Small intestine (tissue), 7 donors: ENCODE data around the gene TNNI3K. TPM values are rescaled to one million over a fixed set of nuclear protein-coding genes. Genes with fewer than 3 reads are reported as not detected.

ENCODE experiments used
- DNase-seq, 2 donors: peaks; one replicate each; pipeline versions ENCODE4 v3.0.0 to v3.0.0-alpha.2; 2013
- FAIRE-seq: peaks from 2 replicates; lab custom pipeline; 2012; peaks lifted over from hg19 to GRCh38; lab: Jason Lieb, UNC
- H3K27ac ChIP-seq, 3 donors: one replicate each; pipeline ENCODE4 v1.5.1; 2013; ENCODE audit warnings: low read length in 2 of 3, mild to moderate bottlenecking in 2 of 3, control low read depth in 1 of 3, inconsistent platforms in 1 of 3, low read depth in 1 of 3, moderate library complexity in 1 of 3
- H3K27me3 ChIP-seq, 3 donors: one replicate each; pipeline ENCODE4 v1.6.1; 2013; ENCODE audit warnings: low read length in 3 of 3, inconsistent platforms in 1 of 3; ENCODE audit not compliant: control insufficient read depth in 3 of 3, insufficient read depth in 3 of 3
- H3K36me3 ChIP-seq, 3 donors: one replicate each; pipeline ENCODE4 v1.6.1; 2013; ENCODE audit warnings: low read length in 3 of 3, inconsistent platforms in 1 of 3, low read depth in 1 of 3, mild to moderate bottlenecking in 1 of 3, moderate library complexity in 1 of 3; ENCODE audit not compliant: control insufficient read depth in 3 of 3, insufficient read depth in 2 of 3
- H3K4me1 ChIP-seq, 3 donors: one replicate each; pipeline ENCODE4 v1.6.1; 2013; ENCODE audit warnings: low read length in 2 of 3, inconsistent platforms in 1 of 3, low read depth in 1 of 3, mild to moderate bottlenecking in 1 of 3, moderate library complexity in 1 of 3; ENCODE audit not compliant: control insufficient read depth in 3 of 3, insufficient read depth in 2 of 3
- H3K4me3 ChIP-seq, 3 donors: one replicate each; pipeline ENCODE4 v1.5.1; 2013; ENCODE audit warnings: low read length in 3 of 3, control low read depth in 1 of 3, inconsistent platforms in 1 of 3, low read depth in 1 of 3, mild to moderate bottlenecking in 1 of 3, moderate library complexity in 1 of 3
- H3K9me3 ChIP-seq, 2 donors: one replicate each; pipeline ENCODE4 v1.6.1; 2013; ENCODE audit warnings: low read depth in 1 of 2, low read length in 1 of 2; ENCODE audit not compliant: control insufficient read depth in 2 of 2, insufficient read depth in 1 of 2
- WGBS, 3 donors: extraction: QIAGEN DNeasy Blood & Tissue Kit; methylation state at CpG; one replicate each; pipeline ENCODE4 v1.1.7; 2013; 5-methylcytosine and 5-hydroxymethylcytosine counted together
- polyA plus RNA-seq, 4 donors: library from polyadenylated mRNA; stranded (reverse) in 3 of 4; unstranded in 1 of 4; fragments of 200-250 nt in 3 of 4; fragments of 120-200 nt in 1 of 4; gene quantifications; one replicate each; pipeline versions ENCODE4 v1.2.1 to v1.2.3, GENCODE V29; 2013
- donor health status: healthy with polysubstance abuse.
- donor health status: control.
- donor health status: control.
- donor health status: Bipolar disorder and iron deficiency.
- donor health status: healthy.

Gene TNNI3K
- polyA plus RNA-seq, 4 donors: 0.24 to 0.32 TPM; not detected in 2

- no peak overlapping the region for H3K27ac ChIP-seq
- DNase-seq (no peak), FAIRE-seq (no peak)
- no peaks in the 10 kb centered on the region for H3K27me3 ChIP-seq
- WGBS, 3 donors: 89 to 97% (median 89%) methylated on average over 1 of the region's 1 CpG
- no peaks in the 10 kb centered on the region for H3K9me3 ChIP-seq
- H3K4me3 ChIP-seq: no peak overlapping the region
- no peaks in the 10 kb centered on the region for H3K4me1 ChIP-seq
- H3K36me3 ChIP-seq: no peaks in the 10 kb centered on the region
These were observed 20.0 kb upstream of the TNNI3K start for GRCh38 chr1:74215229-74215628.

GRCh38 chr1:74222701-74223100, 12.5 kb upstream of the TNNI3K start:
- 92 to 96% (median 96%) methylated on average over 5 of the region's 5 CpGs for WGBS, 3 donors
- Histone ChIP-seq H3K4me3 (no peak overlapping the region), H3K27me3 (no peaks in the 10 kb centered on the region), H3K36me3 (no peaks in the 10 kb centered on the region), H3K9me3 (peaks cover 0 to 3% of the 10 kb centered on the region in 2 donors), H3K4me1 (no peaks in the 10 kb centered on the region), H3K27ac (no peak overlapping the region)
- FAIRE-seq (no peak), DNase-seq (no peak)

- Histone ChIP-seq H3K27ac (no peak overlapping the region), H3K27me3 (no peaks in the 10 kb centered on the region), H3K4me3 (no peak overlapping the region), H3K4me1 (no peaks in the 10 kb centered on the region), H3K9me3 (peaks cover 0 to 3% of the 10 kb centered on the region in 2 donors), H3K36me3 (no peaks in the 10 kb centered on the region)
- DNase-seq (no peak), FAIRE-seq (no peak)
- WGBS, 3 donors: 54 to 71% (median 68%) methylated on average over 3 of the region's 3 CpGs
These were observed 11.7 kb upstream of the TNNI3K start for GRCh38 chr1:74223453-74223852.

- Histone ChIP-seq H3K27me3 (no peaks in the 10 kb centered on the region), H3K4me1 (no peaks in the 10 kb centered on the region), H3K36me3 (no peaks in the 10 kb centered on the region), H3K9me3 (no peaks in the 10 kb centered on the region), H3K27ac (no peak overlapping the region), H3K4me3 (no peak overlapping the region)
- FAIRE-seq (no peak), DNase-seq (no peak)
- 93 to 95% (median 94%) methylated on average over 3 of the region's 3 CpGs for WGBS, 3 donors
These were observed 1.3 kb downstream of the TNNI3K start for GRCh38 chr1:74236440-74236839.

- H3K27ac ChIP-seq: no peak overlapping the region
- H3K27me3 ChIP-seq: no peaks in the 10 kb centered on the region
- 73 to 81% (median 75%) methylated on average over 1 of the region's 1 CpG for WGBS, 3 donors
- no peaks in the 10 kb centered on the region for H3K9me3 ChIP-seq
- no peak for DNase-seq
- FAIRE-seq: no peak
- H3K36me3 ChIP-seq: no peaks in the 10 kb centered on the region
- no peak overlapping the region for H3K4me3 ChIP-seq
- no peaks in the 10 kb centered on the region for H3K4me1 ChIP-seq
These were observed 1.8 kb downstream of the TNNI3K start for GRCh38 chr1:74237035-74237434.

- no peaks in the 10 kb centered on the region for H3K27me3 ChIP-seq
- no peaks in the 10 kb centered on the region for H3K4me1 ChIP-seq
- FAIRE-seq: no peak
- 86 to 92% (median 89%) methylated on average over 4 of the region's 4 CpGs for WGBS, 3 donors
- H3K36me3 ChIP-seq: no peaks in the 10 kb centered on the region
- DNase-seq: no peak
- H3K27ac ChIP-seq: no peak overlapping the region
- H3K4me3 ChIP-seq: no peak overlapping the region
- no peaks in the 10 kb centered on the region for H3K9me3 ChIP-seq
These were observed 2.6 kb downstream of the TNNI3K start for GRCh38 chr1:74237787-74238186.

- FAIRE-seq (no peak), DNase-seq (no peak)
- 2 to 15% (median 14%) methylated on average over 2 of the region's 2 CpGs for WGBS, 3 donors
- Histone ChIP-seq H3K36me3 (no peaks in the 10 kb centered on the region), H3K27ac (no peak overlapping the region), H3K27me3 (no peaks in the 10 kb centered on the region), H3K9me3 (peaks cover 0 to 7% of the 10 kb centered on the region in 2 donors), H3K4me1 (no peaks in the 10 kb centered on the region), H3K4me3 (no peak overlapping the region)
These were observed 10.1 kb downstream of the TNNI3K start for GRCh38 chr1:74245168-74245772.

- 77 to 85% (median 78%) methylated on average over 2 of the region's 2 CpGs for WGBS, 3 donors
These were observed 11.1 kb downstream of the TNNI3K start for GRCh38 chr1:74246315-74246714.

More at GRCh38 chr1:74246315-74246714, 11.1 kb downstream of the TNNI3K start:
- H3K27me3 ChIP-seq: no peaks in the 10 kb centered on the region
- FAIRE-seq: no peak
- no peaks in the 10 kb centered on the region for H3K4me1 ChIP-seq
- H3K27ac ChIP-seq: no peak overlapping the region
- no peak for DNase-seq
- no peak overlapping the region for H3K4me3 ChIP-seq
- H3K9me3 ChIP-seq: peaks cover 0 to 7% of the 10 kb centered on the region in 2 donors
- H3K36me3 ChIP-seq: no peaks in the 10 kb centered on the region
